Tibial artery (tissue), 4 donors: ENCODE data around the gene OCA2.

Source experiments
- DNase-seq, 2 donors: peaks; one replicate each; pipeline ENCODE4 v3.0.0-alpha.2; 2019
- H3K27ac ChIP-seq, 2 donors: fragments of 200-600 bp; sonication (generic) in 1 of 2; 1 replicate in 1 of 2; 2 replicates in 1 of 2; pipeline ENCODE4 v1.5.1; 2018 to 2019; ENCODE audit warnings: mild to moderate bottlenecking in 1 of 2
- H3K27me3 ChIP-seq, 2 donors: fragments of 200-600 bp; sonication (generic) in 1 of 2; one replicate each; pipeline versions ENCODE4 v1.5.1 to v1.6.0; 2016 to 2019
- H3K36me3 ChIP-seq, 3 donors: fragments of 200-600 bp; sonication (generic) in 2 of 3; one replicate each; pipeline ENCODE4 v1.5.1; 2016 to 2019; ENCODE audit warnings: mild to moderate bottlenecking in 2 of 3
- H3K4me1 ChIP-seq, 4 donors: fragments of 200-600 bp; sonication (generic) in 2 of 4; 1 replicate in 3 of 4; 2 replicates in 1 of 4; pipeline ENCODE4 v1.5.1; 2016 to 2019
- H3K4me3 ChIP-seq, 2 donors: fragments of 200-600 bp; sonication (generic) in 1 of 2; 1 replicate in 1 of 2; 2 replicates in 1 of 2; pipeline ENCODE4 v1.5.1; 2018 to 2019; ENCODE audit warnings: mild to moderate bottlenecking in 2 of 2
- H3K9me3 ChIP-seq, 3 donors: fragments of 200-600 bp; sonication (generic) in 1 of 3; one replicate each; pipeline ENCODE4 v1.5.1; 2016 to 2019
- CTCF ChIP-seq, 2 experiments: fragments of 200-600 bp in 1 of 2; fragments of 450-650 bp in 1 of 2; IDR thresholded peaks; one replicate each; pipeline ENCODE4 v1.5.1; 2017 to 2019; ENCODE audit warnings: antibody characterized with exemption in 2 of 2, mild to moderate bottlenecking in 1 of 2, moderate library complexity in 1 of 2
- intact Hi-C: fragments of 100-400 bp; cut with DNase I; formaldehyde crosslinking; loops from one replicate; pipeline ENCODE4 v1.15.0; 2023; ENCODE audit warnings: low total_unique reads

Gene OCA2

GRCh38 chr15:28133281-28133680, 34.2 kb upstream of the OCA2 start:
- Histone ChIP-seq H3K27ac (peak overlapping the region; percentile 8 to 26), H3K4me1 (peaks cover 0 to 18% (median 5%) of the 10 kb centered on the region in 4 donors), H3K36me3 (peaks cover 16 to 44% (median 29%) of the 10 kb centered on the region in 3 donors), H3K27me3 (no peaks in the 10 kb centered on the region), H3K4me3 (no peak overlapping the region), H3K9me3 (no peaks in the 10 kb centered on the region)
- intact Hi-C loops, result no loop called here
- DNase-seq, result no peak
- no peak for TF ChIP-seq CTCF (IDR thresholded peaks at IDR 0.05)

- no peak overlapping the region for H3K4me3 ChIP-seq
- H3K27me3 ChIP-seq, result no peaks in the 10 kb centered on the region
- TF ChIP-seq CTCF (IDR thresholded peaks at IDR 0.05), result no peak
- no peak for DNase-seq
- intact Hi-C loops, result no loop called here
- peak overlapping the region; percentile 8 to 26 for H3K27ac ChIP-seq
- peaks cover 0 to 18% (median 5%) of the 10 kb centered on the region in 4 donors for H3K4me1 ChIP-seq
- H3K36me3 ChIP-seq, result peaks cover 16 to 50% (median 29%) of the 10 kb centered on the region in 3 donors
- H3K9me3 ChIP-seq, result no peaks in the 10 kb centered on the region
These were observed 33.6 kb upstream of the OCA2 start for GRCh38 chr15:28132524-28133275.

GRCh38 chr15:28131946-28132345, 32.8 kb upstream of the OCA2 start:
- H3K27me3 ChIP-seq, result no peaks in the 10 kb centered on the region
- no peak for TF ChIP-seq CTCF (IDR thresholded peaks at IDR 0.05)
- H3K27ac ChIP-seq, result no peak overlapping the region
- H3K36me3 ChIP-seq, result peaks cover 16 to 57% (median 29%) of the 10 kb centered on the region in 3 donors
- no peaks in the 10 kb centered on the region for H3K9me3 ChIP-seq
- peaks cover 0 to 18% (median 5%) of the 10 kb centered on the region in 4 donors for H3K4me1 ChIP-seq
- intact Hi-C loops, result no loop called here
- DNase-seq, result no peak
- H3K4me3 ChIP-seq, result no peak overlapping the region

GRCh38 chr15:28131400-28131799, 32.3 kb upstream of the OCA2 start:
- no peak for TF ChIP-seq CTCF (IDR thresholded peaks at IDR 0.05)
- DNase-seq, result no peak
- no peak overlapping the region for H3K4me3 ChIP-seq
- intact Hi-C loops, result no loop called here
- H3K27me3 ChIP-seq, result no peaks in the 10 kb centered on the region
- H3K36me3 ChIP-seq, result peaks cover 16 to 59% (median 29%) of the 10 kb centered on the region in 3 donors
- no peak overlapping the region for H3K27ac ChIP-seq
- H3K9me3 ChIP-seq, result no peaks in the 10 kb centered on the region
- peaks cover 0 to 18% (median 5%) of the 10 kb centered on the region in 4 donors for H3K4me1 ChIP-seq

GRCh38 chr15:28130651-28131050, 31.5 kb upstream of the OCA2 start:
- Histone ChIP-seq H3K4me3 (no peak overlapping the region), H3K36me3 (peaks cover 16 to 59% (median 29%) of the 10 kb centered on the region in 3 donors), H3K27ac (no peak overlapping the region), H3K9me3 (no peaks in the 10 kb centered on the region), H3K4me1 (peaks cover 0 to 18% (median 5%) of the 10 kb centered on the region in 4 donors), H3K27me3 (no peaks in the 10 kb centered on the region)
- intact Hi-C loops, result no loop called here
- no peak for DNase-seq
- no peak for TF ChIP-seq CTCF (IDR thresholded peaks at IDR 0.05)
